Measurements from ENCODE around the gene FNDC11.

DNA sequence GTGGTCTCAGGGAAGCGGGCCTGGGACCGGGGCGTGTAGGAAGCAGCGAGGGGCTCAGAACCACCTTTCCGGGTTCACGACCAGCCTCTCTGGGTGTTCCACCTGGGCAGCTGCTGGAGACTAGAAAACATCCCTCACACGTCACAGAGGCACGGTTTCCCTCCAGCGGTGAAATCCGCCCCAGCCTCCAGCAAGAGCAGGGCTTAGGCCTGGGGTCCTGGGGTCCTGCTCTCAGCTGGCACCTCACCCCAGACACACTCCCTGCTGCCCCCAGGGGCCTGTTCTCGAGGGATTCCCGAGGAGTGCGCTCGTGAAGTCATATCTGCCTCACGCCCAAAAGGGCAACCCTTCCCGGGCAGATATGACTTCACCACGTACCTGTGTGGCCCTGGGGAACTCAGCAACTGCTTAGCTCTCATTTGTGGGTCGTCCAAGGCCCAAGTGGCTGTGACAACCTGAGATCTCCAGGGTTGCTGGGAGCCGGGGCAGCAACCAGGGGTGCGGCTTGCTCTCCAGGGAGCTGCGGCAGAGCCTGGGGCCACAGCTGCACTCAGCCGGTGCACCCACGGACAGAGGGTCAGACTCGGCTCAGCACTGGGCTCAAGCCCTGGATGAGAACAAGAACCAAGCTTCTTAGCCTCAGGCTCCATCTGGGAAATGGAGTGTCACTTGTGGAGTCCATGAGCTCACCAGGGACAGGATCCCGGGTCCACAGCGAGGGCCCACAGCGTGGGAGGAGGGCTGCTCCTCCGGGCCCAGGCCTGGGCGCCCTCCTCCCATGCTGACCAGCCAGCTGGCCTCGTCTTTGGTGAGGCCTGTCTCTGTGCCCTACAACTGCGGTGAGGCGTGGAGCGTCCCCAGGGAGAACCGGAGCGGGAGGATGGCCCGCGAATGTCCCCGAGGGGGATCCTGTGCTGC, 661 bp downstream of the FNDC11 start:
- TF ChIP-seq TAF1 (IDR thresholded peaks at IDR 0.05; ENCODE audit: borderline replicate concordance, insufficient read depth, low read length) (no peak), POLR2AphosphoS5 (IDR thresholded peaks at IDR 0.05; ENCODE audit: low read depth, low read length) (no peak), SIN3A (IDR thresholded peaks at IDR 0.05; ENCODE audit: borderline replicate concordance, insufficient read depth, low read length) (no peak)

Data from PFSK-1 (cell line).